NCI-H446 treated with DMSO at 0.1 percent for 48 hours (cell line): ENCODE measurements around the gene PDZD2.
A peak's percentile ranks its signal among the peaks of the same experiment; 100 is the strongest.
"Not testable (repeated sequence)": the region's sequence is repeated elsewhere in the genome, so short reads cannot be mapped to it uniquely, and the experiment has no call there.

Experiments used
- DNase-seq: peaks from one replicate; lab custom pipeline; 2025; lab: John Stamatoyannopoulos, UW

PDZD2 gene

GRCh38 chr5:31770132-31770720 is 131.3 kb downstream of the PDZD2 start:
- DNase-seq: no peak

GRCh38 chr5:31770998-31771397 is 132.1 kb downstream of the PDZD2 start:
- DNase-seq: no peak

- DNase-seq: no peak
Observed at GRCh38 chr5:31771500-31771899, 132.6 kb downstream of the PDZD2 start.

- DNase-seq: not testable (repeated sequence)
Observed at GRCh38 chr5:31776294-31776693, 137.4 kb downstream of the PDZD2 start.

GRCh38 chr5:31776976-31777651 is 138.2 kb downstream of the PDZD2 start:
- DNase-seq: no peak

GRCh38 chr5:31781772-31782171 is 142.8 kb downstream of the PDZD2 start:
- no peak for DNase-seq

- no peak for DNase-seq
Observed at GRCh38 chr5:31783086-31783645, 144.2 kb downstream of the PDZD2 start.

GRCh38 chr5:31783731-31784130 is 144.8 kb downstream of the PDZD2 start:
- no peak for DNase-seq

- DNase-seq: no peak
Observed at GRCh38 chr5:31786090-31786631, 147.2 kb downstream of the PDZD2 start.

- DNase-seq: no peak
Observed at GRCh38 chr5:31794009-31794408, 155.1 kb downstream of the PDZD2 start.

- DNase-seq: no peak
Observed at GRCh38 chr5:31798168-31798567, 159.2 kb downstream of the PDZD2 start.

- no peak for DNase-seq
Observed at GRCh38 chr5:31800351-31800750, 161.4 kb downstream of the PDZD2 start.

- no peak for DNase-seq
Observed at GRCh38 chr5:31805785-31806400, 167.0 kb downstream of the PDZD2 start.

GRCh38 chr5:31806561-31806960 is 167.6 kb downstream of the PDZD2 start:
- DNase-seq: no peak

GRCh38 chr5:31807789-31808540 is 169.0 kb downstream of the PDZD2 start:
- no peak for DNase-seq

GRCh38 chr5:31809050-31809870 is 170.3 kb downstream of the PDZD2 start:
- peak; percentile 10 for DNase-seq

GRCh38 chr5:31811210-31811609 is 172.3 kb downstream of the PDZD2 start:
- DNase-seq: no peak

GRCh38 chr5:31815376-31815775 is 176.4 kb downstream of the PDZD2 start:
- DNase-seq: no peak

- DNase-seq: no peak
Observed at GRCh38 chr5:31819926-31820516, 181.1 kb downstream of the PDZD2 start.

GRCh38 chr5:31823472-31823871 is 184.5 kb downstream of the PDZD2 start:
- DNase-seq: no peak
